H1 (cell line): ENCODE data around the gene NLGN4X. TPM values are rescaled to one million over a fixed set of nuclear protein-coding genes. Genes with fewer than 3 reads are reported as not detected.

Experiments used
- CTCF ChIA-PET: fragments of 300-600 bp; sonication (Branson Sonifier 250); formaldehyde crosslinking; loops from one replicate; lab custom pipeline; 2021; ENCODE audit not compliant: partially characterized antibody; lab: Charles Lee
- POLR2A ChIA-PET: fragments of 300-600 bp; sonication (Branson Sonifier 250); formaldehyde crosslinking; loops from one replicate; lab custom pipeline; 2021; ENCODE audit warnings: inconsistent platforms; ENCODE audit not compliant: partially characterized antibody; lab: Charles Lee
- DNase-seq, 2 experiments: peaks; one replicate each; pipeline versions ENCODE4 v3.0.0 to v3.0.0-alpha.2; 2010 to 2022; ENCODE audit warnings: low spot score in 2 of 2, low read depth in 1 of 2, mixed read lengths in 1 of 2
- FAIRE-seq: peaks from 2 replicates; lab custom pipeline; 2011; peaks lifted over from hg19 to GRCh38; lab: Jason Lieb, UNC
- H2AFZ ChIP-seq: 2 replicates; pipeline ENCODE4 v1.8.1; 2012; ENCODE audit warnings: low read length, inconsistent platforms
- H2AK5ac ChIP-seq: 2 replicates; pipeline ENCODE4 v1.6.1; 2013; ENCODE audit warnings: low read depth, low read length
- H2BK120ac ChIP-seq: replicated peaks from 2 replicates; pipeline ENCODE3; 2013; ENCODE audit warnings: low read depth, low read length, inconsistent platforms
- H2BK12ac ChIP-seq: 2 replicates; pipeline ENCODE4 v1.6.1; 2013; ENCODE audit warnings: low read depth, low read length
- H2BK15ac ChIP-seq: 2 replicates; pipeline ENCODE4 v1.6.1; 2013; ENCODE audit warnings: low read length
- H2BK20ac ChIP-seq: 2 replicates; pipeline ENCODE4 v1.6.1; 2013; ENCODE audit warnings: low read length
- H2BK5ac ChIP-seq: 2 replicates; pipeline ENCODE4 v1.6.1; 2013; ENCODE audit warnings: low read depth, low read length
- H3K14ac ChIP-seq: 2 replicates; pipeline ENCODE4 v1.6.1; 2013; ENCODE audit warnings: inconsistent platforms; ENCODE audit not compliant: insufficient read length
- H3K18ac ChIP-seq: 2 replicates; pipeline ENCODE4 v1.6.1; 2013; ENCODE audit warnings: low read length; ENCODE audit errors: extremely low read depth
- H3K23ac ChIP-seq: 2 replicates; pipeline ENCODE4 v1.6.1; 2013; ENCODE audit warnings: inconsistent platforms; ENCODE audit not compliant: insufficient read length
- H3K23me2 ChIP-seq: 2 replicates; pipeline ENCODE4 v1.6.1; 2013; ENCODE audit warnings: low read depth, low read length
- H3K27ac ChIP-seq: 2 replicates; pipeline ENCODE4 v1.6.1; 2011; ENCODE audit warnings: low read depth, low read length, inconsistent platforms
- H3K27me3 ChIP-seq, 4 experiments: replicated peaks in 1 of 4; 1 replicate in 1 of 4; 2 replicates in 3 of 4; pipeline versions ENCODE4 v1.6.1 to v1.8.1; 2011 to 2013; ENCODE audit warnings: low read length in 3 of 4, mild to moderate bottlenecking in 3 of 4, inconsistent platforms in 2 of 4, mixed read lengths in 2 of 4, moderate library complexity in 1 of 4; ENCODE audit not compliant: control insufficient read depth in 3 of 4, insufficient read depth in 3 of 4; ENCODE audit errors: extremely low read depth in 1 of 4
- H3K36me3 ChIP-seq, 4 experiments: 2 replicates each; pipeline versions ENCODE4 v1.6.1 to v1.8.1; 2011 to 2013; ENCODE audit warnings: mild to moderate bottlenecking in 4 of 4, low read length in 3 of 4, moderate library complexity in 2 of 4, control low read depth in 1 of 4, inconsistent platforms in 1 of 4; ENCODE audit not compliant: insufficient read depth in 4 of 4, control insufficient read depth in 2 of 4
- H3K4ac ChIP-seq: replicated peaks from 2 replicates; pipeline ENCODE3; 2013; ENCODE audit warnings: low read length, low read depth, mixed read lengths, inconsistent platforms; ENCODE audit not compliant: insufficient read length
- H3K4me1 ChIP-seq, 4 experiments: replicated peaks in 1 of 4; 1 replicate in 1 of 4; 2 replicates in 3 of 4; pipeline versions ENCODE4 v1.6.1 to v1.8.1; 2011 to 2013; ENCODE audit warnings: low read length in 3 of 4, inconsistent platforms in 2 of 4, mixed read lengths in 1 of 4; ENCODE audit not compliant: insufficient read depth in 4 of 4, control insufficient read depth in 3 of 4
- H3K4me2 ChIP-seq, 2 experiments: 2 replicates each; pipeline versions ENCODE4 v1.6.1 to v1.8.1; 2011 to 2013; ENCODE audit warnings: low read depth in 2 of 2, low read length in 2 of 2, control low read depth in 1 of 2, inconsistent platforms in 1 of 2, mild to moderate bottlenecking in 1 of 2; ENCODE audit not compliant: insufficient read depth in 1 of 2
- H3K4me3 ChIP-seq, 4 experiments: fragments of 200-600, 300-600 bp in 1 of 4; sonication (generic), shearing (Covaris generic), sonication (Bioruptor Twin) in 1 of 4; 2 replicates each; pipeline versions ENCODE4 v1.5.1 to v1.8.1; 2011 to 2016; ENCODE audit warnings: low read length in 4 of 4, low read depth in 3 of 4, control low read depth in 2 of 4, inconsistent platforms in 2 of 4, mild to moderate bottlenecking in 2 of 4, mixed read lengths in 1 of 4, moderate library complexity in 1 of 4; ENCODE audit not compliant: insufficient read depth in 2 of 4; ENCODE audit errors: extremely low read depth in 1 of 4
- H3K56ac ChIP-seq: replicated peaks from 2 replicates; pipeline ENCODE3; 2013; ENCODE audit warnings: low read depth, mild to moderate bottlenecking, mixed read lengths, low read length, inconsistent platforms; ENCODE audit not compliant: insufficient read length
- H3K79me1 ChIP-seq: 2 replicates; pipeline ENCODE4 v1.6.1; 2013; ENCODE audit warnings: low read depth, low read length, control low read depth
- H3K79me2 ChIP-seq, 2 experiments: 2 replicates each; pipeline versions ENCODE4 v1.6.1 to v1.8.1; 2012 to 2013; ENCODE audit warnings: low read length in 2 of 2, mild to moderate bottlenecking in 2 of 2, inconsistent platforms in 1 of 2; ENCODE audit not compliant: insufficient read depth in 2 of 2, control insufficient read depth in 1 of 2
- H3K9ac ChIP-seq, 4 experiments: replicated peaks in 1 of 4; 1 replicate in 1 of 4; 2 replicates in 3 of 4; pipeline versions ENCODE4 v1.6.1 to v1.8.1; 2011 to 2013; ENCODE audit warnings: low read depth in 3 of 4, low read length in 3 of 4, control low read depth in 2 of 4, mild to moderate bottlenecking in 2 of 4, moderate library complexity in 2 of 4, inconsistent platforms in 1 of 4; ENCODE audit errors: extremely low read depth in 1 of 4
- H3K9me3 ChIP-seq, 2 experiments: 2 replicates each; pipeline versions ENCODE4 v1.6.1 to v1.8.1; 2012 to 2013; ENCODE audit warnings: mild to moderate bottlenecking in 2 of 2, moderate library complexity in 2 of 2, control low read depth in 1 of 2, inconsistent platforms in 1 of 2, low read depth in 1 of 2, low read length in 1 of 2, mixed read lengths in 1 of 2; ENCODE audit not compliant: insufficient read depth in 2 of 2
- H4K20me1 ChIP-seq, 2 experiments: replicated peaks in 1 of 2; 2 replicates each; pipeline versions ENCODE3 to v1.8.1; 2011 to 2013; ENCODE audit warnings: inconsistent platforms in 2 of 2, low read length in 2 of 2, mild to moderate bottlenecking in 1 of 2; ENCODE audit not compliant: insufficient read depth in 2 of 2, control insufficient read depth in 1 of 2
- H4K5ac ChIP-seq: 2 replicates; pipeline ENCODE4 v1.6.1; 2013; ENCODE audit warnings: low read length, low read depth, mixed read lengths, inconsistent platforms; ENCODE audit not compliant: insufficient read length
- H4K8ac ChIP-seq: 2 replicates; pipeline ENCODE4 v1.8.0; 2013; ENCODE audit warnings: mild to moderate bottlenecking, moderate library complexity, low read length, inconsistent platforms; ENCODE audit not compliant: insufficient read depth; ENCODE audit errors: extremely low read depth
- H4K91ac ChIP-seq: replicated peaks from 2 replicates; pipeline ENCODE3; 2013; ENCODE audit warnings: low read length, mixed read lengths, inconsistent platforms; ENCODE audit not compliant: insufficient read length
- ASH2L ChIP-seq: fragments of 200-600, 300-600 bp; sonication (generic); IDR thresholded peaks from one replicate; pipeline ENCODE4 v1.7.1; 2017; ENCODE audit warnings: low read length
- BACH1 ChIP-seq: IDR thresholded peaks from 2 replicates; pipeline ENCODE4 v1.6.1; 2012; ENCODE audit warnings: low read length, improper control_type of control experiment
- NRF1 ChIP-seq: IDR thresholded peaks from 2 replicates; pipeline ENCODE4 v1.6.1; 2011; ENCODE audit warnings: mild to moderate bottlenecking, low read depth, low read length, improper control_type of control experiment
- POLR2AphosphoS5 ChIP-seq: IDR thresholded peaks from 2 replicates; pipeline ENCODE4 v1.6.1; 2011; ENCODE audit warnings: low read depth, low read length
- POU5F1 ChIP-seq: IDR thresholded peaks from 2 replicates; pipeline ENCODE4 v1.6.1; 2011; ENCODE audit warnings: low read depth, mild to moderate bottlenecking, low read length, moderate library complexity
- RAD21 ChIP-seq, 2 experiments: IDR thresholded peaks in 1 of 2; conservative IDR thresholded peaks in 1 of 2; 2 replicates each; pipeline ENCODE4 v1.6.1; 2011; ENCODE audit warnings: low read depth in 2 of 2, low read length in 2 of 2, improper control_type of control experiment in 1 of 2, inconsistent platforms in 1 of 2, mild to moderate bottlenecking in 1 of 2, moderate library complexity in 1 of 2
- RXRA ChIP-seq: IDR thresholded peaks from 2 replicates; pipeline ENCODE4 v1.6.1; 2011; ENCODE audit warnings: low read depth, mild to moderate bottlenecking, low read length, moderate library complexity; ENCODE audit not compliant: insufficient read depth
- SAP30 ChIP-seq: fragments of 300-600 bp; sonication (generic); IDR thresholded peaks from 2 replicates; pipeline ENCODE4 v1.7.1; 2012; ENCODE audit warnings: low read length, moderate library complexity, mild to moderate bottlenecking, inconsistent platforms; ENCODE audit not compliant: insufficient read depth, insufficient replicate concordance
- SP1 ChIP-seq: IDR thresholded peaks from 2 replicates; pipeline ENCODE4 v1.6.1; 2011; ENCODE audit warnings: low read depth, low read length
- TEAD4 ChIP-seq: IDR thresholded peaks from 2 replicates; pipeline ENCODE4 v1.6.1; 2012; ENCODE audit warnings: low read depth, low read length, inconsistent platforms, mixed read lengths
- YY1 ChIP-seq: IDR thresholded peaks from 2 replicates; pipeline ENCODE4 v1.6.1; 2011; ENCODE audit warnings: low read depth, mild to moderate bottlenecking, low read length
- WGBS, 2 experiments: shearing (Covaris generic) in 1 of 2; methylation state at CpG; one replicate each; pipeline versions ENCODE4 v1.1.6 to v1.1.7; 2013 to 2015; ENCODE audit warnings: low lambda C conversion rate in 2 of 2, mixed read lengths in 2 of 2, inconsistent platforms in 1 of 2, low coverage in 1 of 2, missing lambda C conversion rate in 1 of 2; ENCODE audit not compliant: insufficient replicate concordance in 2 of 2, insufficient coverage in 1 of 2, insufficient read length in 1 of 2; ENCODE audit errors: extremely low coverage in 1 of 2, missing lambda C conversion rate in 1 of 2; 5-methylcytosine and 5-hydroxymethylcytosine counted together
- long read RNA-seq, 2 experiments: library from RNA in 1 of 2; library from capped mRNA in 1 of 2; stranded (forward); transcript quantifications; one replicate each; pipeline ENCODE4 v2.0.0, GENCODE V29; 2021; ENCODE audit warnings: inconsistent platforms in 1 of 2
- polyA minus RNA-seq, 3 experiments: library from RNA; depleted of rRNA, polyadenylated mRNA; stranded (reverse); fragments of >200 nt; gene quantifications; 1 replicate in 2 of 3; 2 replicates in 1 of 3; pipeline ENCODE4 v1.2.3, GENCODE V29; 2011
- polyA plus RNA-seq, 7 experiments: library from polyadenylated mRNA; depleted of rRNA in 3 of 7; stranded (reverse) in 5 of 7; unstranded in 2 of 7; fragments of >200 nt in 5 of 7; fragments of 200-250 nt in 2 of 7; gene quantifications; 1 replicate in 5 of 7; 2 replicates in 1 of 7; 4 replicates in 1 of 7; pipeline versions ENCODE4 v1.2.1 to v1.2.3, GENCODE V29; 2011 to 2013; ENCODE audit warnings: missing spikeins in 2 of 7, mixed read lengths in 2 of 7
- total RNA-seq: library from RNA; stranded (reverse); fragmentation: NEBNext Ultra II Directional; extraction: Animal tissue kit (Norgen Biotek cat#: 25700); gene quantifications from 2 replicates; pipeline ENCODE4 v1.2.1, GENCODE V29; 2021

The NLGN4X gene
- 104 and 112 TPM in 2 replicates for total RNA-seq
- polyA plus RNA-seq (2011; rRNA removed), result 124 and 136 TPM in 2 replicates
- polyA plus RNA-seq (2011; cell fraction: cytosol; rRNA removed), result 87.8 TPM
- polyA plus RNA-seq (2011; cell fraction: nucleus; rRNA removed), result 193 TPM
- polyA plus RNA-seq (2012, experiment 1 of 2), result 58.9 to 74.8 TPM (median 72.0 TPM) in 4 replicates
- 5.8 TPM for polyA plus RNA-seq (2012, experiment 2 of 2)
- polyA plus RNA-seq (2013, experiment 1 of 2), result 155 TPM
- polyA plus RNA-seq (2013, experiment 2 of 2), result 140 TPM
- polyA minus RNA-seq (2011; rRNA and poly(A)+ RNA removed), result 526 and 674 TPM in 2 replicates
- 95.3 TPM for polyA minus RNA-seq (2011; cell fraction: cytosol; rRNA and poly(A)+ RNA removed)
- 447 TPM for polyA minus RNA-seq (2011; cell fraction: nucleus; rRNA and poly(A)+ RNA removed)
- long read RNA-seq, experiment 1, full-length matches to known transcripts, result 7 of 99 reads
- long read RNA-seq, experiment 1, partial matches to known transcripts, result 21 of 99 reads
- long read RNA-seq, experiment 1, other reads (novel, unspliced or antisense), result 71 of 99 reads
- long read RNA-seq, experiment 2, partial matches to known transcripts, result 1 of 5 reads
- long read RNA-seq, experiment 2, other reads (novel, unspliced or antisense), result 4 of 5 reads

- peaks cover 3 to 42% of the 10 kb centered on the region in 2 experiments; a peak in 3 of 4 replicates for H3K79me2 ChIP-seq
- FAIRE-seq (peak; percentile 98), DNase-seq (no peak)
- H2AFZ ChIP-seq, result no peak within 1 kb of the TSS
- H2BK12ac ChIP-seq, result no peak within 1 kb of the TSS
- H4K91ac ChIP-seq, result no peak within 1 kb of the TSS
- peak within 1 kb of the TSS; percentile 28 for H3K56ac ChIP-seq
- H3K23me2 ChIP-seq, result peaks cover 4% of the 10 kb centered on the region; the same call in 1 of the 2 replicates
- no peaks in the 10 kb centered on the region for H3K27me3 ChIP-seq
- CTCF ChIA-PET, result interaction anchor here (0.8 kb wide), 1 partner anchor 11 kb away, joined by 3 read pairs; no protein-coding TSS in a partner anchor
- peak within 1 kb of the TSS; percentile 55 to 96 (median 78) for H3K4me3 ChIP-seq
- no peak within 1 kb of the TSS for H2BK15ac ChIP-seq
- no peak within 1 kb of the TSS for H2AK5ac ChIP-seq
- 4% methylated on average over 8 of the region's 12 CpGs; no CpG with 5 or more reads in 1 of the 2 experiments for WGBS, 2 experiments
- H3K4ac ChIP-seq, result no peak within 1 kb of the TSS
- H2BK5ac ChIP-seq, result no peak within 1 kb of the TSS
- H3K23ac ChIP-seq, result no peak within 1 kb of the TSS
- no peak within 1 kb of the TSS for H3K14ac ChIP-seq
- peak within 1 kb of the TSS; percentile 75 to 95 for H3K4me2 ChIP-seq
- H3K27ac ChIP-seq, result no peak within 1 kb of the TSS
- peaks cover 0 to 2% (median 0%) of the 10 kb centered on the region in 4 experiments; a peak in 1 of 7 replicates for H3K4me1 ChIP-seq
- peak within 1 kb of the TSS in 3 of 4 experiments; percentile 8 to 55 (median 48); a peak in 5 of 7 replicates for H3K9ac ChIP-seq
- no peak within 1 kb of the TSS; the same call in 1 of the 2 replicates for H3K18ac ChIP-seq
- no peak within 1 kb of the TSS for H4K8ac ChIP-seq
- H3K79me1 ChIP-seq, result no peaks in the 10 kb centered on the region
- H4K5ac ChIP-seq, result no peak within 1 kb of the TSS
- H2BK20ac ChIP-seq, result no peak within 1 kb of the TSS
- H4K20me1 ChIP-seq, result no peaks in the 10 kb centered on the region
- H2BK120ac ChIP-seq, result no peak within 1 kb of the TSS
- H3K9me3 ChIP-seq, result no peaks in the 10 kb centered on the region
- POLR2A ChIA-PET, result interaction anchor here (1.0 to 1.1 kb wide), 2 partner anchors 9 to 889 kb away, joined by 3 read pairs; no protein-coding TSS in a partner anchor
- H3K36me3 ChIP-seq, result no peaks in the 10 kb centered on the region
- TF ChIP-seq TEAD4 (no peak), YY1 (0 out of 2 replicates have a peak, but pooled peaks have one; percentile 18), NRF1 (no peak), POLR2AphosphoS5 (peak; percentile 37; the same call in 1 of the 2 replicates), RAD21 (IDR thresholded peaks at IDR 0.05 in 1 of 2, conservative IDR thresholded peaks at IDR 0.05 in 1 of 2; ENCODE audit: low read depth in 2 of 2, low read length in 2 of 2) (no peak), SP1 (no peak), ASH2L (no peak), POU5F1 (no peak), BACH1 (no peak), RXRA (no peak), SAP30 (no peak)
Measured at GRCh38 chrX:6228720-6229119, at the start of gene NLGN4X. NLGN4X (minus strand) TSS chrX:6228867; CDS start chrX:6151466, 77,401 bp downstream.
